Astrocyte of the cerebellum (primary cell): ENCODE measurements around the gene MIA.

Experiments used
- DNase-seq: peaks from one replicate; pipeline ENCODE4 v3.0.0-alpha.2; 2011; ENCODE audit warnings: low read depth
- H3K4me3 ChIP-seq: 2 replicates; pipeline ENCODE4 v1.5.1; 2011; ENCODE audit warnings: mild to moderate bottlenecking, low read depth, low read length, moderate library complexity
- CTCF ChIP-seq: IDR thresholded peaks from 2 replicates; pipeline ENCODE4 v1.5.1; 2012; ENCODE audit warnings: low read length, low read depth, moderate library complexity, mild to moderate bottlenecking; ENCODE audit errors: missing control alignments
- in situ Hi-C: cut with HindIII; loops from 2 replicates; pipeline ENCODE4 v1.10.0; 2017; ENCODE audit warnings: low sequenced_read_pairs

Gene MIA

GRCh38 chr19:40750874-40751537 lies 24.3 kb upstream of the MIA start, which contains the start of gene SNRPA:
SNRPA (plus strand) TSS chr19:40751203; CDS start chr19:40751409, 206 bp downstream.
- peak; percentile 97 for DNase-seq
- no peak for TF ChIP-seq CTCF
- H3K4me3 ChIP-seq: peak within 1 kb of the TSS; percentile 70
- in situ Hi-C loops: no loop called here

GRCh38 chr19:40752257-40752781 lies 23.0 kb upstream of the MIA start:
- no peak for TF ChIP-seq CTCF
- H3K4me3 ChIP-seq: peak overlapping the region; percentile 70
- DNase-seq: no peak
- in situ Hi-C loops: no loop called here

GRCh38 chr19:40754611-40755247 lies 20.6 kb upstream of the MIA start:
- H3K4me3 ChIP-seq: no peak overlapping the region
- DNase-seq: no peak
- TF ChIP-seq CTCF: no peak
- in situ Hi-C loops: no loop called here

- DNase-seq: no peak
- in situ Hi-C loops: no loop called here
- no peak overlapping the region for H3K4me3 ChIP-seq
Observed at GRCh38 chr19:40755248-40755624, 20.1 kb upstream of the MIA start.

GRCh38 chr19:40755791-40756190 lies 19.5 kb upstream of the MIA start:
- in situ Hi-C loops: no loop called here
- no peak overlapping the region for H3K4me3 ChIP-seq
- TF ChIP-seq CTCF: no peak
- DNase-seq: no peak

More at GRCh38 chr19:40755248-40755624, 20.1 kb upstream of the MIA start:
- no peak for TF ChIP-seq CTCF

- in situ Hi-C loops: no loop called here
- no peak for TF ChIP-seq CTCF
- DNase-seq: no peak
- H3K4me3 ChIP-seq: no peak overlapping the region
Observed at GRCh38 chr19:40756502-40757110, 18.7 kb upstream of the MIA start.
